Fibroblast of lung (primary cell): Measurements from ENCODE around the gene MSLN.

Source experiments
- EZH2 ChIP-seq: IDR thresholded peaks from 2 replicates; pipeline ENCODE4 v1.5.1; 2012; ENCODE audit warnings: low read length, control low read depth, mild to moderate bottlenecking; ENCODE audit errors: missing control alignments
- TF ChIP-seq, protein P1 (sequence below), 2 donors: IDR thresholded peaks in 1 of 2; conservative IDR thresholded peaks in 1 of 2; 1 replicate in 1 of 2; 2 replicates in 1 of 2; pipeline ENCODE4 v1.5.1; 2011 to 2012; ENCODE audit warnings: low read length in 2 of 2, control low read depth in 1 of 2, inconsistent platforms in 1 of 2, low read depth in 1 of 2, mild to moderate bottlenecking in 1 of 2

DNA sequence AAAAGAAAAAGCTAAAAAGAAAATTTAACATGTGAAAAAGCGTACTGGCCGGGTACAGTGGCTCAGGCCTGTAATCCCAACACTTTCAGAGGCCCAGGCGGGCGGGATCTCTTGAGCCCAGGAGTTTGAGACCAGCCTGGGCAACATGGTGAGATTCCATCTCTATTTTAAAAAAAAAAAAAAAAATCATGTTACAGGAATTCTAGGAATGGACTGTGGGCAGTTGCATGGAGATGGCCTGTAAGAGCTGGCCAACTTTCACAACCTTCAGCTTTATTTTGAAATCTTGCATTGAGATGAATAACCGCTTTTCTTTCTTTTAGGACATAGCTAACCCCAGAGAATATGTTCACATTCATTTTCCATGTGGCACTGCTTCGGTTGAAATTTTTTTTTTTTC is 11.5 kb upstream of the MSLN start:
- TF ChIP-seq, protein P1, sequence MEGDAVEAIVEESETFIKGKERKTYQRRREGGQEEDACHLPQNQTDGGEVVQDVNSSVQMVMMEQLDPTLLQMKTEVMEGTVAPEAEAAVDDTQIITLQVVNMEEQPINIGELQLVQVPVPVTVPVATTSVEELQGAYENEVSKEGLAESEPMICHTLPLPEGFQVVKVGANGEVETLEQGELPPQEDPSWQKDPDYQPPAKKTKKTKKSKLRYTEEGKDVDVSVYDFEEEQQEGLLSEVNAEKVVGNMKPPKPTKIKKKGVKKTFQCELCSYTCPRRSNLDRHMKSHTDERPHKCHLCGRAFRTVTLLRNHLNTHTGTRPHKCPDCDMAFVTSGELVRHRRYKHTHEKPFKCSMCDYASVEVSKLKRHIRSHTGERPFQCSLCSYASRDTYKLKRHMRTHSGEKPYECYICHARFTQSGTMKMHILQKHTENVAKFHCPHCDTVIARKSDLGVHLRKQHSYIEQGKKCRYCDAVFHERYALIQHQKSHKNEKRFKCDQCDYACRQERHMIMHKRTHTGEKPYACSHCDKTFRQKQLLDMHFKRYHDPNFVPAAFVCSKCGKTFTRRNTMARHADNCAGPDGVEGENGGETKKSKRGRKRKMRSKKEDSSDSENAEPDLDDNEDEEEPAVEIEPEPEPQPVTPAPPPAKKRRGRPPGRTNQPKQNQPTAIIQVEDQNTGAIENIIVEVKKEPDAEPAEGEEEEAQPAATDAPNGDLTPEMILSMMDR (conservative IDR thresholded peaks at IDR 0.05 in 1 of 2, IDR thresholded peaks at IDR 0.05 in 1 of 2; ENCODE audit: low read depth in 1 of 2, low read length in 2 of 2): no peak
- TF ChIP-seq EZH2: no peak
